ENCODE data around the gene RASGRP3.

RASGRP3 gene

DNA sequence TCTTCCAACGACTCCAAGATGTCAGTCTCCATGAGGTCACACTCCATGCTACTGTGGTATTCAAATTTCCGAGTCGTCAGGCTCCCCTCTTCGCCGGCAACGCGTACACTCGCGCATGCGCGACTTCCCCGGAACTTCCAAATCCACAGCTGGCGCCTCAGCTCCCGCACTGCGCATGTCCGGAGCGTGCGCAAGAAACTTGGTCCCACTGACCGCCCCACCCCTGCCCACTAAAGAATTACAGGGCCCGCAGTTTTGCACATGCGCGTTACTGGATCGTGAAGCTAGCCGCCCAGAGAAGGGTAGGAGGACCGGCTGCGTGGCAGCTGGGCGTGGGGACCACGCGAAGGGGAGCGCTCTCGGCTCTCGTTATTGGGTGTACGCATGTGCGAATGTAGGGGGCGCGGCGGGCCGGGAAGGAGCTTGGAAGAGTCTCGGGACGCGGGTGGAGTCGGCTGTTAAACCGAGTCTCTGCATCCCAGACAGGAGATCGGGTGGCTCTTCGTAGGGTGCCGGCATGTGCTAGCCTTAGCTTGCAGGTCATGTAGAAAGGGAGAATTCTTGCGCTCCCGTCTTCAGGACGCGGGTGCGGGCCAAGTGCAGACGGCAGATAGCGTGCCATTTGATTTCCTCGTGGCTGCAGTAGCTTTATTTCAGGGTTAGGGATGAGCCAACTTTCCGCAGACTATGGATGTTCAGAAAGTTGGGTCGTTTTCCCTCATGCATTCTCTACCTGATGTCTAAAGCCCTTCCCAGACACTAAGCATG, 122.9 kb downstream of the RASGRP3 start, which contains the start of gene FAM98A:
TSS of gene FAM98A (minus strand) at position 125 of the 768 bp plus-strand sequence. CDS start at position 47, 78 bp downstream.
- Mint-ChIP-seq H3K27me3 (peaks cover 0 to 9% of the 10 kb centered on the region in 2 donors), H3K36me3 (ENCODE audit: insufficient read depth) (peaks cover 9% of the 10 kb centered on the region), H3K9me3 (no peaks in the 10 kb centered on the region), H3K4me1 (ENCODE audit: low read depth in 2 of 2) (peaks cover 22 to 29% of the 10 kb centered on the region in 2 donors), H3K27ac (peak within 1 kb of the TSS; percentile 91 to 92), H3K4me3 (peak within 1 kb of the TSS; percentile 88 to 93)
- ATAC-seq (replicated peaks) (peak; percentile 91), DNase-seq (peak; percentile 97 to 98 (median 98))

GRCh38 chr2:33599943-33600192, 123.4 kb downstream of the RASGRP3 start:
- H3K36me3 Mint-ChIP-seq (ENCODE audit: insufficient read depth) = peaks cover 9% of the 10 kb centered on the region
- peak overlapping the region; percentile 88 to 93 for H3K4me3 Mint-ChIP-seq
- H3K9me3 Mint-ChIP-seq = no peaks in the 10 kb centered on the region
- ATAC-seq (replicated peaks) (no peak), DNase-seq (no peak)
- H3K27me3 Mint-ChIP-seq = peaks cover 0 to 9% of the 10 kb centered on the region in 2 donors
- H3K4me1 Mint-ChIP-seq (ENCODE audit: low read depth in 2 of 2) = peaks cover 22 to 27% of the 10 kb centered on the region in 2 donors
- peak overlapping the region; percentile 91 to 92 for H3K27ac Mint-ChIP-seq

DNA sequence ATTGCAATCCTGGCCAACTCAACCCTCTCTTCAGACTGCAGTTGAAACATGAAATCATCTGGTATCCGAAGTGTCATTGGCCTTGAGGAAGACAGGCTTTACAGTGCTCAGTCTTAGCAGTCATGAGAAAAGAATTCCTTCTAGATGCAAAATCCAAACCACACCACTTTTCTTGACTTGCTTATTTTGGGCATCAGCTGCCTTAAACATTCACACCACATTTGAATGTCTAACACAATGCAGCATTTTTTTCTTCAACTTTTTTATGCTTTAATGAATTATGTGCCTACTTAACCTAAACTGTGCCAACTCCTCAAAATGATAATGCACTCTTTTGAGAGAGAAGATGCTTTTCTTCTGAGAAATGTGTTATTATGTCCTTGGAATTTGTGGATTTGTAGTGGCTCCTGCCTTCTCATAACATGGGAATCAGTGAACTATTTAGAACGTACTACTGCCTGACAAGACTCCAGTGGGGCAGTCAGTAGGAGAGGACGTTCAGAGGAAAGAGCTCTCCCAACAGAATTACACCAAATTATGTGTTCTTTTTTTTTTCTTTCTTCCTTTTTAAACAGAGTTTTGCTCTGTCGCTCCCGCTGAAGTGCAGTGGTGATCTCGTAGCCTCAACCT, 125.9 kb downstream of the RASGRP3 start:
- no peak overlapping the region for H3K27ac Mint-ChIP-seq
- DNase-seq (no peak), ATAC-seq (replicated peaks) (no peak)
- peaks cover 9% of the 10 kb centered on the region for H3K36me3 Mint-ChIP-seq (ENCODE audit: insufficient read depth)
- peaks cover 5 to 14% of the 10 kb centered on the region in 2 donors for H3K27me3 Mint-ChIP-seq
- no peak overlapping the region for H3K4me3 Mint-ChIP-seq
- H3K4me1 Mint-ChIP-seq (ENCODE audit: low read depth in 2 of 2) = peaks cover 20% of the 10 kb centered on the region in 2 donors
- no peaks in the 10 kb centered on the region for H3K9me3 Mint-ChIP-seq

- Mint-ChIP-seq H3K27ac (no peak overlapping the region), H3K9me3 (no peaks in the 10 kb centered on the region), H3K36me3 (ENCODE audit: insufficient read depth) (peaks cover 9% of the 10 kb centered on the region), H3K4me1 (ENCODE audit: low read depth in 2 of 2) (peaks cover 10 to 11% of the 10 kb centered on the region in 2 donors), H3K4me3 (no peak overlapping the region), H3K27me3 (peaks cover 5 to 14% of the 10 kb centered on the region in 2 donors)
- DNase-seq (no peak), ATAC-seq (replicated peaks) (no peak)
Measured at GRCh38 chr2:33603416-33603815, 127.0 kb downstream of the RASGRP3 start.

DNA sequence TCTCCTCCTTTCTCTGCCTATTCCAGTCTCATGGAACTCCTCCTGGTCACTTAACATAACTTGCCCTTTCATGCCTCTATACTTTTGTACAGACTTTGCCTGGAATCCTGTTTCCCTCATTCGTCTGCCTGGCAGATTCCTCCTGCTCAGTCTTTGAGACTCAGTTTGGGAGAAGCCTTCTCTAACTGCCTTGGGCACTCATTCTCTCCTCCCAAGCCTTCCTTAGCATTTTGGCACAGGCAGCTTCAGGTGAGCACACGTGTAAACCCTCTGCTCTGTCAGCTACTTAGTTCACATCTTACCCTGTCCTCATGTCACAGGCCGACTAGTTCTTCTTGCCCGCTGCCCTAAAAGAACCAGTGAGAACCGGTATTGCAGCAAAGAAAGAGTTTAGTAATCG, 128.6 kb downstream of the RASGRP3 start:
- Mint-ChIP-seq H3K27me3 (peaks cover 5 to 14% of the 10 kb centered on the region in 2 donors), H3K4me3 (no peak overlapping the region), H3K36me3 (ENCODE audit: insufficient read depth) (no peaks in the 10 kb centered on the region), H3K27ac (no peak overlapping the region), H3K4me1 (ENCODE audit: low read depth in 2 of 2) (no peaks in the 10 kb centered on the region), H3K9me3 (no peaks in the 10 kb centered on the region)
- DNase-seq (no peak), ATAC-seq (replicated peaks) (no peak)

DNA sequence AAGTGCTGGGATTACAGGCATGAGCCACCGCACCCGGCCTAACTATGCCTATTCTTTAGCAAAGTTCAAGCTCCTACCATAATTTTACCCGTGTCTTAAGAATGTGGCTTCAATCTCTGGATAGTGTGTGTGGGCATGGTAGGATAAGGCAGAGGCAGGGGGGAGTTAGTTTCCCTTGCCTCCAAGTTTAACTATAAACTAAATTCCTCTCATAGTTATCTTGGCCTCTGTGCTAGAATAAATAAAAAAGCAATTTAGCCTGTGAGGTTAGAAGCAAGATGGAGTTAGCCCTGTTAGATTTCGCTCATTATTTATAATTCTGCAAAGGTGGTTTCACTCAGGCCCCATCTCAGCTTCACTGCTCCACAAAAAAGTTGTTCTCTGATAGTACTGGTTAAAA, 129.7 kb downstream of the RASGRP3 start:
- no peak for ATAC-seq (replicated peaks)
- no peak for DNase-seq
- H3K9me3 Mint-ChIP-seq = no peaks in the 10 kb centered on the region
- H3K27me3 Mint-ChIP-seq = peaks cover 5 to 14% of the 10 kb centered on the region in 2 donors
- H3K4me3 Mint-ChIP-seq = no peak overlapping the region
- no peak overlapping the region for H3K27ac Mint-ChIP-seq
- no peaks in the 10 kb centered on the region for H3K4me1 Mint-ChIP-seq (ENCODE audit: low read depth in 2 of 2)
- no peaks in the 10 kb centered on the region for H3K36me3 Mint-ChIP-seq (ENCODE audit: insufficient read depth)

GRCh38 chr2:33606622-33607021, 130.2 kb downstream of the RASGRP3 start:
- H3K36me3 Mint-ChIP-seq (ENCODE audit: insufficient read depth) = no peaks in the 10 kb centered on the region
- no peak overlapping the region for H3K27ac Mint-ChIP-seq
- H3K9me3 Mint-ChIP-seq = no peaks in the 10 kb centered on the region
- no peak overlapping the region for H3K4me3 Mint-ChIP-seq
- DNase-seq (no peak), ATAC-seq (replicated peaks) (no peak)
- H3K27me3 Mint-ChIP-seq = peaks cover 5 to 18% of the 10 kb centered on the region in 2 donors
- H3K4me1 Mint-ChIP-seq (ENCODE audit: low read depth in 2 of 2) = no peaks in the 10 kb centered on the region

DNA sequence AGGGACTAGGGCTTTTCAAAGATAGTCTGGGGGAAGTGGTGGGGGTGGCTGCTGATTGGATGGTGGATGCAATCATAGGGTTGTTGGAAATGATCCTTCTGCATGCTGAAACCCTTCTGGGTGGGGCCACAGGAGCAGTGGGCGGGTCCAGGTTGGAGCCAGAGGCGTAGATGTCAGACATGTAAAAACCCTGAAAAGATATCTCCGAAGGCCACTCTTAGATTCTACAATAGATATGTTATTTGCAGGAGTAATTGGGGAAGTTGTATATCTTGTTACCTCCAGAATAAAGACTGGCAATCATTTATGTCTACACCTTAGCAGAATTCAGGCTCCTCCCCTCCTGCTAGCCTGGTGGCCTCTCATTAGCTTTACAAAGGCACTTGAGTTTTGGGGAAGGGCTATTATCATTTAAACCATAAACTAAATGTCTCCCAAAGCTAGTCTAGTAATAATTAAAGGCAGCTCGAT, 130.8 kb downstream of the RASGRP3 start:
- no peaks in the 10 kb centered on the region for H3K36me3 Mint-ChIP-seq (ENCODE audit: insufficient read depth)
- no peak for ATAC-seq (replicated peaks)
- H3K27ac Mint-ChIP-seq = no peak overlapping the region
- H3K27me3 Mint-ChIP-seq = peaks cover 5 to 24% of the 10 kb centered on the region in 2 donors
- H3K4me1 Mint-ChIP-seq (ENCODE audit: low read depth in 2 of 2) = no peaks in the 10 kb centered on the region
- no peak for DNase-seq
- H3K4me3 Mint-ChIP-seq = no peak overlapping the region
- H3K9me3 Mint-ChIP-seq = no peaks in the 10 kb centered on the region

- Mint-ChIP-seq H3K9me3 (no peaks in the 10 kb centered on the region), H3K4me3 (no peak overlapping the region), H3K27me3 (peaks cover 5 to 25% of the 10 kb centered on the region in 2 donors), H3K36me3 (ENCODE audit: insufficient read depth) (no peaks in the 10 kb centered on the region), H3K27ac (no peak overlapping the region), H3K4me1 (ENCODE audit: low read depth in 2 of 2) (no peaks in the 10 kb centered on the region)
- ATAC-seq (replicated peaks) (no peak), DNase-seq (no peak)
Measured at GRCh38 chr2:33607905-33608304, 131.5 kb downstream of the RASGRP3 start.

GRCh38 chr2:33614190-33614589, 137.7 kb downstream of the RASGRP3 start:
- Mint-ChIP-seq H3K4me1 (ENCODE audit: low read depth in 2 of 2) (no peaks in the 10 kb centered on the region), H3K27ac (no peak overlapping the region), H3K27me3 (peaks cover 4 to 12% of the 10 kb centered on the region in 2 donors), H3K4me3 (no peak overlapping the region), H3K9me3 (peaks cover 0 to 7% of the 10 kb centered on the region in 2 donors), H3K36me3 (ENCODE audit: insufficient read depth) (no peaks in the 10 kb centered on the region)
- DNase-seq = no peak
- ATAC-seq (replicated peaks) = no peak

Data from effector memory CD8-positive, alpha-beta T cell (primary cell).